ENCODE measurements around the gene PAN2. TPM values are rescaled to one million over a fixed set of nuclear protein-coding genes. Genes with fewer than 3 reads are reported as not detected.

Gene PAN2
- total RNA-seq, 1 experiment from 2014 or later = 35.4 TPM

DNA sequence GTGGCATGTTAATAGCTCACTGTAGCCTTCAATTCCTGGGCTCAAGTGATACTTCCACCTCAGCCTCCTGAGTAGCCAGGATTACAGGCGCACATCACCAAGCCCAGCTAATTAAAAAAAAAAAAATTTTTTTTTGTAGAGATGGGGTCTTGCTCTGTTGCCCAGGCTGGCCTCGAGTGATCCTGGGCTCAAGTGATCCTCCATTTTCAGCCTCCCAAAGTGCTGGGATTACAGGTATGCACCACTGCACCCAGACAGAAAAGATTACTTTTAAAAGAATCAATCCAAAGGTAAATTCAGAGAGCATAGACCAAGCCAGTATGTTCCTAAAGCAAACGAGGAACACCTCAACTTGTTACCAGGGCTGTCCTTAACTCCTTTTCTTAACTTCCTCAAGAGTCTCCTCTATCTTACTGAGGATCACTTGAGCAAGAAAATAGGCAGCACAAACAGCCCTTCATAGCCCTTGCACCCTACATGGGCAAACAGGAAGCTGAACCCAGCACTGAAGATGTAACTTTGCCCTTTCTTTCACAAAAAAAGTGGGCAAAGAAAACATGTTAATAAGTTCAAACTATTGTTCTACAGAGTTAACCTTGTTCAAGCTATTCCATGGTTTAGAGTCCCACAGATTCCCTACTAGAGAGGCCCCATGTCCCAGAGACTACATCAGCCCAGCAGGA is 45.0 kb downstream of the PAN2 start:
- Mint-ChIP-seq H3K27me3 (ENCODE audit: low read depth) (no peaks in the 10 kb centered on the region), H3K4me3 (no peak overlapping the region; a peak in 1 of 5 replicates), H3K9me3 (no peaks in the 10 kb centered on the region), H3K4me1 (peaks cover 0 to 6% of the 10 kb centered on the region in 2 experiments; a peak in 2 of 4 replicates), H3K36me3 (ENCODE audit: insufficient read depth in 1 of 3, low read depth in 3 of 3) (peaks cover 17 to 50% (median 25%) of the 10 kb centered on the region in 3 experiments; a peak in 6 of 7 replicates), H3K27ac (no peak overlapping the region)
- Histone ChIP-seq H3K4ac (ENCODE audit: low read depth, low read length) (no peak overlapping the region), H3K23ac (ENCODE audit: insufficient read length, low read depth, low read length) (no peak overlapping the region), H4K5ac (ENCODE audit: insufficient read length, low read depth, low read length) (no peak overlapping the region), H3K18ac (ENCODE audit: insufficient read length, low read depth, low read length) (no peak overlapping the region), H3K27me3 (ENCODE audit: insufficient read depth, low read length) (no peaks in the 10 kb centered on the region), H2BK15ac (ENCODE audit: low read depth, low read length) (no peak overlapping the region), H3K79me2 (ENCODE audit: insufficient read depth, low read length) (peaks cover 4% of the 10 kb centered on the region; the same call in 1 of the 2 replicates), H3K4me1 (ENCODE audit: insufficient read depth, low read length) (0 out of 2 replicates have a peak, but pooled peaks cover 2% of the 10 kb centered on the region), H2BK120ac (ENCODE audit: low read depth, low read length, poor library complexity, severe bottlenecking) (no peak overlapping the region), H2AK5ac (ENCODE audit: insufficient read length, low read length) (no peak overlapping the region), H2BK12ac (ENCODE audit: insufficient read length, low read depth, low read length) (no peak overlapping the region), H3K27ac (ENCODE audit: insufficient read length, low read depth, low read length) (no peak overlapping the region), H3T11ph (ENCODE audit: low read length) (no peak overlapping the region), H3K79me1 (ENCODE audit: insufficient read depth, low read depth, low read length, poor library complexity, severe bottlenecking) (peaks cover 3% of the 10 kb centered on the region), H2BK5ac (ENCODE audit: insufficient read length, low read length) (no peak overlapping the region), H2AFZ (ENCODE audit: low read length) (no peak overlapping the region), H4K20me1 (ENCODE audit: control insufficient read depth, insufficient read depth, insufficient read length) (no peaks in the 10 kb centered on the region), H3K4me2 (ENCODE audit: insufficient read depth, insufficient read length, low read length) (no peak overlapping the region), H3K56ac (ENCODE audit: insufficient read length, low read depth, low read length) (no peak overlapping the region), H3K9ac (ENCODE audit: extremely low read depth, insufficient read length, low read length) (no peak overlapping the region), H3K14ac (ENCODE audit: insufficient read depth, low read length) (no peak overlapping the region), H4K91ac (ENCODE audit: insufficient read length, low read depth, low read length) (no peak overlapping the region), H2BK20ac (ENCODE audit: low read depth, low read length, poor library complexity, severe bottlenecking) (no peak overlapping the region), H3K9me3 (ENCODE audit: control insufficient read depth, low read depth, low read length) (no peaks in the 10 kb centered on the region), H3K23me2 (ENCODE audit: insufficient read length, low read depth, low read length, poor library complexity, severe bottlenecking) (no peaks in the 10 kb centered on the region), H4K8ac (replicated peaks; ENCODE audit: insufficient read length, low read depth, low read length) (no peak overlapping the region)
- WGBS (ENCODE audit: extremely low coverage, insufficient read length, low lambda C conversion rate) = no CpG with 5 or more reads among the region's 3 CpGs
- DNase-seq = no peak
- TF ChIP-seq, protein P1, sequence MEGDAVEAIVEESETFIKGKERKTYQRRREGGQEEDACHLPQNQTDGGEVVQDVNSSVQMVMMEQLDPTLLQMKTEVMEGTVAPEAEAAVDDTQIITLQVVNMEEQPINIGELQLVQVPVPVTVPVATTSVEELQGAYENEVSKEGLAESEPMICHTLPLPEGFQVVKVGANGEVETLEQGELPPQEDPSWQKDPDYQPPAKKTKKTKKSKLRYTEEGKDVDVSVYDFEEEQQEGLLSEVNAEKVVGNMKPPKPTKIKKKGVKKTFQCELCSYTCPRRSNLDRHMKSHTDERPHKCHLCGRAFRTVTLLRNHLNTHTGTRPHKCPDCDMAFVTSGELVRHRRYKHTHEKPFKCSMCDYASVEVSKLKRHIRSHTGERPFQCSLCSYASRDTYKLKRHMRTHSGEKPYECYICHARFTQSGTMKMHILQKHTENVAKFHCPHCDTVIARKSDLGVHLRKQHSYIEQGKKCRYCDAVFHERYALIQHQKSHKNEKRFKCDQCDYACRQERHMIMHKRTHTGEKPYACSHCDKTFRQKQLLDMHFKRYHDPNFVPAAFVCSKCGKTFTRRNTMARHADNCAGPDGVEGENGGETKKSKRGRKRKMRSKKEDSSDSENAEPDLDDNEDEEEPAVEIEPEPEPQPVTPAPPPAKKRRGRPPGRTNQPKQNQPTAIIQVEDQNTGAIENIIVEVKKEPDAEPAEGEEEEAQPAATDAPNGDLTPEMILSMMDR (conservative IDR thresholded peaks at IDR 0.05) = no peak

All from H9 (cell line).